ENCODE data around the gene HPCA.

HPCA gene

DNA sequence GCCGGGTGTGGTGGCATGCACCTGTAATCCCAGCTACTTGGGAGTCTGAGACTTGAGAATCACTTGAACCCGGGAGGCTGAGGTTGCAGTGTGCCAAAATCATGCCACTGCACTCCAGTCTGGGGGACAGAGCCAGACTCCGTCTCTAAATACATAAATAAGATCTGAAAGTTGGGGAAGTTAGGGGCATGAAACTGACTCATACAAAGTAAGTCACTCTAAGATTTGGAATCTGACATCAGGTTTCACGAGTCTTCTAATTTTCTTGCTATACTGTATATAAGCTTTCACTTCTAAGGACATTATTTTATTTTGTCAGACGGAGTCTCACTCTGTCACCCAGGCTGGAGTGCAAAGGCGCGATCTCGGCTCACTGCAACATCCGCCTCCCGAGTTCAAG, 48.2 kb downstream of the HPCA start:
- H3K4me3 ChIP-seq (replicated peaks; ENCODE audit: low read depth, low read length): no peak overlapping the region
- no peak for TF ChIP-seq CTCF (IDR thresholded peaks at IDR 0.05; ENCODE audit: low read depth, low read length, missing control alignments)
- DNase-seq (ENCODE audit: extremely low read depth, low read depth): no peak

- no peak overlapping the region for H3K4me3 ChIP-seq (replicated peaks; ENCODE audit: low read depth, low read length)
- TF ChIP-seq CTCF (IDR thresholded peaks at IDR 0.05; ENCODE audit: low read depth, low read length, missing control alignments): no peak
Observed at GRCh38 chr1:32937061-32937460, 50.8 kb downstream of the HPCA start.

DNA sequence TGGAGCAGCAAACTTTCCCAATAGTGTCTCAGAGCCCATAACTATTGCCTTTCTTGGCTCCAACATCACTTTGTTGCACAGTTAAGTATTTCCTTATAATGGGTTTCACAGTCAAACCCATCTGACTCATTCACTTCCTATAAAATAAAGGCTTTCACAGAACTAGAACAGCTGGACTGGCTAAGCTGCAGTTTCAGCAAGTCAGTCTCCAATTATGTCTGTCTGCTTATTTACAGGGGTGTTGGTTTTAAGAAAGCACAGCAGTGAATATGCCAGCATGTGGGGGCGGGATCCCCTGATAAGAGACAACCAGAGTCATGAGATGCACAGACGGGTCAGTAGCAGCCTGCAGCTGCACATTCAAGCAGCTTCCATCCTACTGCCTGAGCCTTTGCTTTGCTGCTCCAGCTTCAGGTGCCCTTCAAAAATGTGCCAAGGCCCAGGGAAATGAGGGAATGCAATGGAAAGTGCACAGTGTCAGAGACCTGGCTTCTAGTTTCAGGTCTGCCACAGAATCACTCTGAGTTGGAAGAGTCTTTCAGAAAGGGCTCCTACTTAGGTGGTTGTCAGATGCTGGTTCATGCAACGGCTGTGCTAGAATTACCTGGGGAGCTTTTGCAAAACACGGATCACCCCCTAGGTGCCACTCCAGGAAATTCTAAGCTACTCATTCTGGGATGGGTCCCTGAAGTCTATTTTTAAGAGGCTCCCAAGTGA, 53.5 kb downstream of the HPCA start:
- no peak overlapping the region for H3K4me3 ChIP-seq (replicated peaks; ENCODE audit: low read depth, low read length)
- no peak for TF ChIP-seq CTCF (IDR thresholded peaks at IDR 0.05; ENCODE audit: low read depth, low read length, missing control alignments)
- no peak for DNase-seq (ENCODE audit: extremely low read depth, low read depth)

More at GRCh38 chr1:32937061-32937460, 50.8 kb downstream of the HPCA start:
- DNase-seq (ENCODE audit: extremely low read depth, low read depth): no peak

GRCh38 chr1:32944180-32944579, 57.9 kb downstream of the HPCA start:
- no peak for TF ChIP-seq CTCF (IDR thresholded peaks at IDR 0.05; ENCODE audit: low read depth, low read length, missing control alignments)
- no peak for DNase-seq (ENCODE audit: extremely low read depth, low read depth)
- no peak overlapping the region for H3K4me3 ChIP-seq (replicated peaks; ENCODE audit: low read depth, low read length)

All from HFF-Myc (cell line).